Keratinocyte (primary cell): ENCODE results near the gene AFMID. TPM values are rescaled to one million over a fixed set of nuclear protein-coding genes. Genes with fewer than 3 reads are reported as not detected.

Source experiments
- DNase-seq: peaks from one replicate; pipeline ENCODE4 v3.0.0-alpha.2; 2011; ENCODE audit warnings: low read depth, missing footprints, low spot score
- FAIRE-seq: peaks from 2 replicates; lab custom pipeline; 2011; peaks lifted over from hg19 to GRCh38; lab: Jason Lieb, UNC
- H2AFZ ChIP-seq: 2 replicates; pipeline ENCODE4 v1.6.0; 2012; ENCODE audit warnings: low read length, control low read depth, inconsistent platforms; ENCODE audit not compliant: control insufficient read depth
- H3K27ac ChIP-seq: 2 replicates; pipeline ENCODE4 v1.5.1; 2011; ENCODE audit warnings: low read length; ENCODE audit not compliant: control insufficient read depth, insufficient read depth
- H3K27me3 ChIP-seq: 3 replicates; pipeline ENCODE4 v1.6.0; 2011; ENCODE audit warnings: low read length; ENCODE audit not compliant: control insufficient read depth, insufficient read depth; ENCODE audit errors: extremely low read depth
- H3K36me3 ChIP-seq, 2 experiments: 2 replicates in 1 of 2; 3 replicates in 1 of 2; pipeline ENCODE4 v1.5.1; 2011; ENCODE audit warnings: low read length in 2 of 2, mild to moderate bottlenecking in 1 of 2; ENCODE audit not compliant: control insufficient read depth in 2 of 2, insufficient read depth in 2 of 2; ENCODE audit errors: extremely low read depth in 1 of 2
- H3K4me1 ChIP-seq: 3 replicates; pipeline ENCODE4 v1.5.1; 2011; ENCODE audit warnings: low read length; ENCODE audit not compliant: control insufficient read depth, insufficient read depth; ENCODE audit errors: extremely low read depth
- H3K4me2 ChIP-seq: 3 replicates; pipeline ENCODE4 v1.6.0; 2011; ENCODE audit warnings: low read depth, low read length; ENCODE audit not compliant: control insufficient read depth, insufficient read depth; ENCODE audit errors: extremely low read depth
- H3K4me3 ChIP-seq, 3 experiments: fragments of 200-600 bp in 1 of 3; sonication (generic) in 1 of 3; 2 replicates in 2 of 3; 3 replicates in 1 of 3; pipeline ENCODE4 v1.5.1; 2011 to 2016; ENCODE audit warnings: low read length in 3 of 3, mild to moderate bottlenecking in 3 of 3, control low read depth in 2 of 3, inconsistent platforms in 1 of 3, low read depth in 1 of 3, mixed read lengths in 1 of 3, mixed run types in 1 of 3, moderate library complexity in 1 of 3; ENCODE audit not compliant: control insufficient read depth in 2 of 3, insufficient read depth in 2 of 3; ENCODE audit errors: extremely low read depth in 1 of 3
- H3K79me2 ChIP-seq: 2 replicates; pipeline ENCODE4 v1.6.0; 2012; ENCODE audit warnings: low read length; ENCODE audit not compliant: control insufficient read depth, insufficient read depth
- H3K9ac ChIP-seq: 3 replicates; pipeline ENCODE4 v1.6.0; 2011; ENCODE audit warnings: low read length; ENCODE audit not compliant: control insufficient read depth, insufficient read depth; ENCODE audit errors: extremely low read depth
- H3K9me1 ChIP-seq: 3 replicates; pipeline ENCODE4 v1.6.0; 2011; ENCODE audit warnings: low read length; ENCODE audit not compliant: control insufficient read depth, insufficient read depth; ENCODE audit errors: extremely low read depth
- H3K9me3 ChIP-seq: 2 replicates; pipeline ENCODE4 v1.5.1; 2012; ENCODE audit warnings: low read depth, low read length; ENCODE audit not compliant: control insufficient read depth
- H4K20me1 ChIP-seq: 3 replicates; pipeline ENCODE4 v1.6.0; 2011; ENCODE audit warnings: low read length; ENCODE audit not compliant: control insufficient read depth, insufficient read depth; ENCODE audit errors: extremely low read depth
- CTCF ChIP-seq, 3 experiments: IDR thresholded peaks in 1 of 3; conservative IDR thresholded peaks in 1 of 3; optimal IDR thresholded peaks in 1 of 3; 2 replicates in 2 of 3; 3 replicates in 1 of 3; pipeline versions ENCODE3 to v1.5.1; 2011; ENCODE audit warnings: low read length in 3 of 3, mild to moderate bottlenecking in 3 of 3, moderate library complexity in 2 of 3, control low read depth in 1 of 3, inconsistent platforms in 1 of 3; ENCODE audit not compliant: insufficient read depth in 2 of 3; ENCODE audit errors: extremely low read depth in 1 of 3
- EZH2 ChIP-seq: IDR thresholded peaks from one replicate; pipeline ENCODE4 v1.6.1; 2012; ENCODE audit warnings: inconsistent platforms, mild to moderate bottlenecking, low read length, moderate library complexity
- dilution Hi-C: fragments of 300-500 bp; cut with MboI; formaldehyde crosslinking; loops from one replicate; pipeline ENCODE4 v1.7.0; 2020; ENCODE audit warnings: low sequenced_read_pairs; ENCODE audit not compliant: extremely low pct_ligation_motif_present
- polyA plus RNA-seq, 5 experiments: library from polyadenylated mRNA; depleted of rRNA in 3 of 5; stranded (reverse) in 3 of 5; stranded (forward) in 1 of 5; unstranded in 1 of 5; fragments of >200 nt; gene quantifications; 1 replicate in 1 of 5; 2 replicates in 3 of 5; 3 replicates in 1 of 5; pipeline versions ENCODE4 v1.2.1 to v1.2.3, GENCODE V29; 2011 to 2012; ENCODE audit warnings: missing spikeins in 2 of 5, low read depth in 1 of 5, low replicate concordance in 1 of 5

Gene AFMID
- polyA plus RNA-seq, 1 donor (not counting 4 experiments of a cell fraction or from before 2014, with no cell fraction given): 21.6 TPM

GRCh38 chr17:78230252-78230962 lies 43.2 kb downstream of the AFMID start:
- DNase-seq: no peak
- Histone ChIP-seq H2AFZ (no peak overlapping the region), H3K79me2 (no peaks in the 10 kb centered on the region), H3K9ac (no peak overlapping the region), H4K20me1 (no peaks in the 10 kb centered on the region), H3K4me2 (no peak overlapping the region), H3K9me3 (no peaks in the 10 kb centered on the region), H3K4me3 (no peak overlapping the region), H3K4me1 (no peaks in the 10 kb centered on the region), H3K9me1 (no peaks in the 10 kb centered on the region), H3K36me3 (no peaks in the 10 kb centered on the region), H3K27me3 (peaks cover 36% of the 10 kb centered on the region), H3K27ac (no peak overlapping the region)
- FAIRE-seq: no peak
- dilution Hi-C loops: no loop called here
- TF ChIP-seq CTCF (optimal IDR thresholded peaks at IDR 0.05 in 1 of 3, IDR thresholded peaks at IDR 0.05 in 1 of 3, conservative IDR thresholded peaks at IDR 0.05 in 1 of 3; ENCODE audit: extremely low read depth in 1 of 3, insufficient read depth in 2 of 3, low read length in 3 of 3): no peak
- no peak for TF ChIP-seq EZH2

- no peak within 1 kb of the TSS for H3K9ac ChIP-seq
- no peaks in the 10 kb centered on the region for H4K20me1 ChIP-seq
- FAIRE-seq (no peak), DNase-seq (no peak)
- no peaks in the 10 kb centered on the region for H3K79me2 ChIP-seq
- no peak within 1 kb of the TSS for H2AFZ ChIP-seq
- no peaks in the 10 kb centered on the region for H3K9me1 ChIP-seq
- dilution Hi-C loops: no loop called here
- no peak within 1 kb of the TSS for H3K27ac ChIP-seq
- no peak within 1 kb of the TSS for H3K4me3 ChIP-seq
- TF ChIP-seq EZH2: peak; percentile 86
- no peak for TF ChIP-seq CTCF (optimal IDR thresholded peaks at IDR 0.05 in 1 of 3, IDR thresholded peaks at IDR 0.05 in 1 of 3, conservative IDR thresholded peaks at IDR 0.05 in 1 of 3; ENCODE audit: extremely low read depth in 1 of 3, insufficient read depth in 2 of 3, low read length in 3 of 3)
- H3K9me3 ChIP-seq: no peaks in the 10 kb centered on the region
- no peak within 1 kb of the TSS for H3K4me2 ChIP-seq
- H3K27me3 ChIP-seq: peaks cover 36% of the 10 kb centered on the region
- no peaks in the 10 kb centered on the region for H3K4me1 ChIP-seq
- no peaks in the 10 kb centered on the region for H3K36me3 ChIP-seq
Observed at GRCh38 chr17:78230996-78231935, 44.1 kb downstream of the AFMID start, which contains the start of gene TMEM235. Gene TMEM235 (plus strand): TSS chr17:78231631. CDS start chr17:78232024, 393 bp downstream.
